Activated T-helper 1 cell treated with anti-CD3 and anti-CD28 coated beads, Interleukin-12 subunit alpha, Interleukin-12 subunit beta, Interleukin-2, Interleukin-4 antibody, amounts not matched to agents 30 ng/mL and 10 ng/mL and 1 ng/mL, durations not matched to agents 14 hours and 24 hours and 36 hours (primary cell): ENCODE data around the gene HINT3. TPM values are rescaled to one million over a fixed set of nuclear protein-coding genes. Genes with fewer than 3 reads are reported as not detected.
"Not testable (repeated sequence)": the region's sequence is repeated elsewhere in the genome, so short reads cannot be mapped to it uniquely, and the experiment has no call there.

Experiments
- DNase-seq: peaks from one replicate; pipeline ENCODE4 v3.0.0; 2021; ENCODE audit warnings: low spot score
- H3K27ac Mint-ChIP-seq: one replicate; pipeline ENCODE4 v1.8.0; 2021; ENCODE audit warnings: mild to moderate bottlenecking, mixed read lengths
- H3K27me3 Mint-ChIP-seq: one replicate; pipeline ENCODE4 v1.8.0; 2022; ENCODE audit warnings: mild to moderate bottlenecking, moderate library complexity, mixed read lengths; ENCODE audit not compliant: insufficient read depth
- H3K36me3 Mint-ChIP-seq: one replicate; pipeline ENCODE4 v1.8.0; 2021; ENCODE audit warnings: low read depth, mixed read lengths
- H3K4me1 Mint-ChIP-seq: one replicate; pipeline ENCODE4 v1.8.0; 2021; ENCODE audit warnings: low read depth, mixed read lengths
- H3K4me3 Mint-ChIP-seq: one replicate; pipeline ENCODE4 v1.8.0; 2021; ENCODE audit warnings: mild to moderate bottlenecking, moderate library complexity, mixed read lengths
- H3K9me3 Mint-ChIP-seq: one replicate; pipeline ENCODE4 v1.8.0; 2021; ENCODE audit warnings: mixed read lengths
- intact Hi-C: fragments of 100-400 bp; cut with micrococcal nuclease; formaldehyde crosslinking; loops from one replicate; pipeline ENCODE4 v1.15.1; 2024
- total RNA-seq: library from RNA; stranded (reverse); gene quantifications from 2 replicates; pipeline ENCODE4 v1.2.3, GENCODE V29; 2022

HINT3 gene
- total RNA-seq, 1 donor from 2014 or later: 9.4 TPM

- Mint-ChIP-seq H3K9me3 (no peaks in the 10 kb centered on the region), H3K36me3 (no peaks in the 10 kb centered on the region), H3K27me3 (peaks cover under 1% of the 10 kb centered on the region), H3K4me3 (no peak overlapping the region), H3K4me1 (peaks cover 5% of the 10 kb centered on the region), H3K27ac (no peak overlapping the region)
- intact Hi-C loops: loop anchor here (5.0 kb wide), 1 partner anchor 643 kb away; no protein-coding TSS in a partner anchor
- DNase-seq: no peak
These were observed 1.7 kb upstream of the HINT3 start for GRCh38 chr6:125954735-125955339.

GRCh38 chr6:125955973-125956372 is 597 bp upstream of the HINT3 start:
- intact Hi-C loops: loop anchor here (1.0 to 5.0 kb wide), 10 partner anchors 18 to 644 kb away; partner anchors contain the start of genes HEY2 and TRMT11
- no peaks in the 10 kb centered on the region for H3K36me3 Mint-ChIP-seq
- no peaks in the 10 kb centered on the region for H3K9me3 Mint-ChIP-seq
- H3K27ac Mint-ChIP-seq: peak overlapping the region; percentile 32
- peaks cover 5% of the 10 kb centered on the region for H3K4me1 Mint-ChIP-seq
- no peak overlapping the region for H3K4me3 Mint-ChIP-seq
- DNase-seq: no peak
- no peaks in the 10 kb centered on the region for H3K27me3 Mint-ChIP-seq

- Mint-ChIP-seq H3K27me3 (no peaks in the 10 kb centered on the region), H3K4me3 (no peak overlapping the region), H3K9me3 (no peaks in the 10 kb centered on the region), H3K27ac (no peak overlapping the region), H3K36me3 (no peaks in the 10 kb centered on the region), H3K4me1 (peaks cover 5% of the 10 kb centered on the region)
- intact Hi-C loops: loop anchor here (1.0 to 5.0 kb wide), 2 partner anchors 47 to 645 kb away; no protein-coding TSS in a partner anchor
- no peak for DNase-seq
These were observed 772 bp downstream of the HINT3 start for GRCh38 chr6:125957391-125957693.

DNA sequence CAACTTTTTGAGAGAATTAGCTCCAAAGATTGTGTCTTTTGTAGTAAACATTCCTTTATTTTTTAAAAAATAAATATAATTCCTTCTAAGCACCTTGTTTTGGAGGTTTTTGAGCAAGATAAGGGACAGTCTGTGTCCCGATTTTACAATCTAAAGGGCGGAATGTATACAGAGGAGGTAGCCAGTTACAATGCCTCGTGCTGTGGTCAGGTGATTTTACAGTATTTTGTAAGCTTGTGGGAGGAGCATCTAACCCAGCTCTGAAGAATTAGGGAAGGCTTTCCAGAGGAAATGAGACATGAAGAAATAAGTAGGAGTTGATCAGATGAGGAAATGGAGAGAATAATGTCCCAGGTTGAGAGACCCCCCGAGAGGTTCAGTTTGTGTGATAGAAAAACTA is 1.3 kb downstream of the HINT3 start:
- Mint-ChIP-seq H3K27me3 (no peaks in the 10 kb centered on the region), H3K4me1 (peaks cover 5% of the 10 kb centered on the region), H3K27ac (no peak overlapping the region), H3K36me3 (no peaks in the 10 kb centered on the region), H3K4me3 (no peak overlapping the region), H3K9me3 (no peaks in the 10 kb centered on the region)
- DNase-seq: no peak
- intact Hi-C loops: loop anchor here (1.0 to 5.0 kb wide), 2 partner anchors 48 to 646 kb away; no protein-coding TSS in a partner anchor

GRCh38 chr6:125959041-125959440 is 2.5 kb downstream of the HINT3 start:
- no peak for DNase-seq
- no peak overlapping the region for H3K27ac Mint-ChIP-seq
- peaks cover 5% of the 10 kb centered on the region for H3K4me1 Mint-ChIP-seq
- H3K4me3 Mint-ChIP-seq: no peak overlapping the region
- H3K27me3 Mint-ChIP-seq: no peaks in the 10 kb centered on the region
- no peaks in the 10 kb centered on the region for H3K36me3 Mint-ChIP-seq
- intact Hi-C loops: loop anchor here (5.0 kb wide), 1 partner anchor 647 kb away; no protein-coding TSS in a partner anchor
- H3K9me3 Mint-ChIP-seq: no peaks in the 10 kb centered on the region

DNA sequence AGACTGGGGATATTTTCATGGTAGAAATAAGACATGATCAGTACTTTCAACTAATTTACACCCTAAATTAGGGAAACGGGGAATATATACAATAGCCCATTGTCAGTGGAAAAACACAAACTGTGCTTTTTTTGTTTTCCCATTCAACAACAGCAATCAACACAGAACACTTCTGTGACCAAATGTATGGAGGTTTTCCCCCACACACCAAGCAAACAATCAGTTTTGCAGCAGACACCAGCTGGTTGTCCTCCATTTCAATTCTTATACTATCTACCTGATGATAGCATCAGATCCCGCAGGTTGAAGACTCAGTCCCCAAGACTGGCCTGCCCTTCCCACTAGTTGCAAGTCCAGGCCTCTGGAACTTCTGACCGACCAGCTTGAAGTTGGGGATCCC is 4.5 kb downstream of the HINT3 start:
- no peaks in the 10 kb centered on the region for H3K9me3 Mint-ChIP-seq
- H3K27me3 Mint-ChIP-seq: no peaks in the 10 kb centered on the region
- H3K27ac Mint-ChIP-seq: no peak overlapping the region
- no peaks in the 10 kb centered on the region for H3K36me3 Mint-ChIP-seq
- intact Hi-C loops: no loop called here
- DNase-seq: no peak
- no peak overlapping the region for H3K4me3 Mint-ChIP-seq
- H3K4me1 Mint-ChIP-seq: peaks cover 1% of the 10 kb centered on the region

GRCh38 chr6:125962900-125963497 is 6.4 kb downstream of the HINT3 start:
- no peak overlapping the region for H3K4me3 Mint-ChIP-seq
- no peak for DNase-seq
- H3K4me1 Mint-ChIP-seq: no peaks in the 10 kb centered on the region
- H3K9me3 Mint-ChIP-seq: no peaks in the 10 kb centered on the region
- H3K36me3 Mint-ChIP-seq: peaks cover 2% of the 10 kb centered on the region
- no peaks in the 10 kb centered on the region for H3K27me3 Mint-ChIP-seq
- H3K27ac Mint-ChIP-seq: no peak overlapping the region
- intact Hi-C loops: no loop called here

- peaks cover 7% of the 10 kb centered on the region for H3K36me3 Mint-ChIP-seq
- H3K27ac Mint-ChIP-seq: no peak overlapping the region
- intact Hi-C loops: no loop called here
- H3K27me3 Mint-ChIP-seq: no peaks in the 10 kb centered on the region
- H3K9me3 Mint-ChIP-seq: no peaks in the 10 kb centered on the region
- no peak overlapping the region for H3K4me3 Mint-ChIP-seq
- H3K4me1 Mint-ChIP-seq: no peaks in the 10 kb centered on the region
- no peak for DNase-seq
These were observed 7.2 kb downstream of the HINT3 start for GRCh38 chr6:125963817-125964216.

DNA sequence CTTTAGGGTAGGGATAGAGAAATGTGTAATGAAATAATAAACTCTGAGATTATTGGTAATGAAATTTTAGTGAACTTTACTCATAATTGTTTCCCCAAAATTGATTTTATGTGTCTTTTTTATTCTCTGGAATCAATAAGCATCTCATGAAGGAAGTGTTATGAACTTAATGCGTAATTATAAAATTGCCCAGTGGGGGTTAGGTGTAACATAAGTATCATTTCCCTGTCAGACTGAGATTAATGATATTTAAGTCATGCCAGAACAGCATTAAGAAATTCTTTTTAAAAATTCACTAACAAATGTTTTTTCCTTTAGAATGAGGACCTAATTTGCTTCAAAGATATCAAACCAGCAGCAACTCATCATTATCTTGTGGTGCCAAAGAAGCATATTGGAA is 10.0 kb downstream of the HINT3 start:
- DNase-seq: no peak
- Mint-ChIP-seq H3K9me3 (no peaks in the 10 kb centered on the region), H3K36me3 (peaks cover 8% of the 10 kb centered on the region), H3K4me3 (no peak overlapping the region), H3K27ac (no peak overlapping the region), H3K4me1 (no peaks in the 10 kb centered on the region), H3K27me3 (no peaks in the 10 kb centered on the region)
- intact Hi-C loops: no loop called here

DNA sequence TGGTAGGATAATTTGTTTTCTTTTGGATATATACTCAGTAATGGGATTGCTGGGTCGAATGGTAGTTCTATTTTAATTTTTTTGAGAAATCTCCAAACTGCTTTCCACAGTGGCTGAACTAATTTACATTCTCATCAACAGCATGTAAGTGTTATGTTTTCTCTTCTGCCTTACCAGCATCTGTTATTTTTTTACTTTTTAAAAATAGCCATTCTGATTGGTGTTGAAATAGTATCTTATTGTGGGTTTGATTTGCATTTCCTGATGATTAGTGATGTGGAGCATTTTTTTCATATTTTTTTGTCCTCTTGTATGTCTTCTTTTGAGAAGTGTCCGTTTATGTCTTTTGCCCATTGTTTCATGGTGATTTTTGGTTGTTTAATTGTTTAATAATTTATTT is 11.9 kb downstream of the HINT3 start:
- H3K4me1 Mint-ChIP-seq: no peaks in the 10 kb centered on the region
- H3K27me3 Mint-ChIP-seq: no peaks in the 10 kb centered on the region
- H3K4me3 Mint-ChIP-seq: no peak overlapping the region
- H3K9me3 Mint-ChIP-seq: no peaks in the 10 kb centered on the region
- no peak overlapping the region for H3K27ac Mint-ChIP-seq
- peaks cover 11% of the 10 kb centered on the region for H3K36me3 Mint-ChIP-seq
- DNase-seq: no peak
- intact Hi-C loops: no loop called here

GRCh38 chr6:125970760-125971159 is 14.2 kb downstream of the HINT3 start:
- DNase-seq: no peak
- H3K9me3 Mint-ChIP-seq: no peaks in the 10 kb centered on the region
- H3K4me1 Mint-ChIP-seq: peaks cover 6% of the 10 kb centered on the region
- H3K27me3 Mint-ChIP-seq: no peaks in the 10 kb centered on the region
- H3K27ac Mint-ChIP-seq: no peak overlapping the region
- H3K36me3 Mint-ChIP-seq: peaks cover 11% of the 10 kb centered on the region
- intact Hi-C loops: loop anchor here (10.0 kb wide), 1 partner anchor 816 kb away; the partner anchor contains the start of gene TPD52L1
- no peak overlapping the region for H3K4me3 Mint-ChIP-seq

- intact Hi-C loops: loop anchor here (10.0 kb wide), 1 partner anchor 818 kb away; the partner anchor contains the start of gene TPD52L1
- not testable (repeated sequence) for H3K27me3 Mint-ChIP-seq, H3K4me3 Mint-ChIP-seq, H3K4me1 Mint-ChIP-seq, H3K9me3 Mint-ChIP-seq, DNase-seq, H3K27ac Mint-ChIP-seq
- peaks cover 11% of the 10 kb centered on the region for H3K36me3 Mint-ChIP-seq
These were observed 15.9 kb downstream of the HINT3 start for GRCh38 chr6:125972478-125972877.

GRCh38 chr6:125974214-125974866 is 17.8 kb downstream of the HINT3 start:
- H3K36me3 Mint-ChIP-seq: peaks cover 8% of the 10 kb centered on the region

More at GRCh38 chr6:125974214-125974866, 17.8 kb downstream of the HINT3 start:
- Mint-ChIP-seq H3K4me3 (no peak overlapping the region), H3K27ac (peak overlapping the region; percentile 10), H3K4me1 (peaks cover 6% of the 10 kb centered on the region), H3K9me3 (no peaks in the 10 kb centered on the region), H3K27me3 (no peaks in the 10 kb centered on the region)
- intact Hi-C loops: loop anchor here (1.0 to 10.0 kb wide), 7 partner anchors 12 to 820 kb away; partner anchors contain the start of genes HINT3, TPD52L1 and TRMT11
- no peak for DNase-seq
